Vagina (tissue), 2 donors: Measurements from ENCODE around the gene ZSCAN26. TPM values are rescaled to one million over a fixed set of nuclear protein-coding genes. Genes with fewer than 3 reads are reported as not detected.

Experiments used
- DNase-seq, 2 donors: peaks; one replicate each; pipeline ENCODE4 v3.0.0-alpha.2; 2017; ENCODE audit errors: extremely low spot score in 2 of 2
- H3K27ac ChIP-seq: fragments of 200-600 bp; sonication (generic); one replicate; pipeline ENCODE4 v1.5.1; 2019
- H3K27me3 ChIP-seq: fragments of 200-600 bp; sonication (generic); one replicate; pipeline ENCODE4 v1.5.1; 2019
- H3K36me3 ChIP-seq, 2 donors: fragments of 200-600 bp; sonication (generic); one replicate each; pipeline ENCODE4 v1.5.1; 2017 to 2019
- H3K4me1 ChIP-seq: fragments of 200-600 bp; sonication (generic); one replicate; pipeline ENCODE4 v1.5.1; 2019
- H3K4me3 ChIP-seq, 2 donors: fragments of 200-600 bp; sonication (generic); 1 replicate in 1 of 2; 2 replicates in 1 of 2; pipeline ENCODE4 v1.5.1; 2016 to 2019
- H3K9me3 ChIP-seq: fragments of 200-600 bp; sonication (generic); one replicate; pipeline ENCODE4 v1.5.1; 2019
- POLR2A ChIP-seq, 2 donors: fragments of 450-650 bp; IDR thresholded peaks; one replicate each; pipeline ENCODE4 v1.6.1; 2017; ENCODE audit warnings: antibody characterized with exemption in 2 of 2, mild to moderate bottlenecking in 2 of 2, moderate library complexity in 2 of 2
- POLR2AphosphoS5 ChIP-seq, 2 donors: sonication (generic); formaldehyde crosslinking; IDR thresholded peaks; one replicate each; pipeline ENCODE4 v1.9.0; 2017; ENCODE audit warnings: antibody characterized with exemption in 2 of 2, mild to moderate bottlenecking in 2 of 2, low read depth in 1 of 2; ENCODE audit not compliant: insufficient read depth in 1 of 2
- intact Hi-C: fragments of 100-400 bp; cut with DNase I; formaldehyde crosslinking; loops from one replicate; pipeline ENCODE4 v1.15.1; 2023
- total RNA-seq: library from RNA; depleted of rRNA; stranded (reverse); fragments of >200 nt; gene quantifications from one replicate; pipeline ENCODE4 v1.2.3, GENCODE V29; 2016
- TF ChIP-seq, protein P1 (sequence below), 3 experiments: fragments of 450-650 bp in 2 of 3; fragments of 200-600 bp in 1 of 3; sonication (generic) in 1 of 3; IDR thresholded peaks; one replicate each; pipeline ENCODE4 v1.5.1; 2017 to 2019; ENCODE audit warnings: antibody characterized with exemption in 3 of 3, mild to moderate bottlenecking in 2 of 3, moderate library complexity in 2 of 3

The ZSCAN26 gene
- total RNA-seq, 1 donor from 2014 or later = 18.7 TPM

DNA sequence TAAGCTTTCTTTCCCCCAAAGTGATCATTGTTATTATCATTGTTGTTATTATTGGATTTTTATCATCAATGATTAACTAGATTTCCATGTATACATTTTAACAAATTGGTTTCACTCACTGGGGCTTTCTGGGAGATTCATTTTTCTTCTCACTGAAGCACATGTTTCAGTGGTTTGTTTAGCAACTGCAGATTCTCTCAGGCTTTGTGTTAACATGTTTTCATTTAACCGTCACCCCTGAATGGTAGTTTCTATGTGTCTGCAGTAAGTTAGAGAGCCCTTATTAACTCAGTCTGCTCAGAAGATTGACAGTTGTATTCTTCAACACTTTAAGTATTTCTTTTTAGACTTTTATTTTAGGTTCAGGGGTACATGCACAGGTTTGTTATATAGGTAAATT is 27.3 kb upstream of the ZSCAN26 start:
- no peaks in the 10 kb centered on the region for H3K4me1 ChIP-seq
- H3K36me3 ChIP-seq = peaks cover 0 to 13% of the 10 kb centered on the region in 2 donors
- intact Hi-C loops = no loop called here
- H3K9me3 ChIP-seq = no peaks in the 10 kb centered on the region
- TF ChIP-seq, protein P1, sequence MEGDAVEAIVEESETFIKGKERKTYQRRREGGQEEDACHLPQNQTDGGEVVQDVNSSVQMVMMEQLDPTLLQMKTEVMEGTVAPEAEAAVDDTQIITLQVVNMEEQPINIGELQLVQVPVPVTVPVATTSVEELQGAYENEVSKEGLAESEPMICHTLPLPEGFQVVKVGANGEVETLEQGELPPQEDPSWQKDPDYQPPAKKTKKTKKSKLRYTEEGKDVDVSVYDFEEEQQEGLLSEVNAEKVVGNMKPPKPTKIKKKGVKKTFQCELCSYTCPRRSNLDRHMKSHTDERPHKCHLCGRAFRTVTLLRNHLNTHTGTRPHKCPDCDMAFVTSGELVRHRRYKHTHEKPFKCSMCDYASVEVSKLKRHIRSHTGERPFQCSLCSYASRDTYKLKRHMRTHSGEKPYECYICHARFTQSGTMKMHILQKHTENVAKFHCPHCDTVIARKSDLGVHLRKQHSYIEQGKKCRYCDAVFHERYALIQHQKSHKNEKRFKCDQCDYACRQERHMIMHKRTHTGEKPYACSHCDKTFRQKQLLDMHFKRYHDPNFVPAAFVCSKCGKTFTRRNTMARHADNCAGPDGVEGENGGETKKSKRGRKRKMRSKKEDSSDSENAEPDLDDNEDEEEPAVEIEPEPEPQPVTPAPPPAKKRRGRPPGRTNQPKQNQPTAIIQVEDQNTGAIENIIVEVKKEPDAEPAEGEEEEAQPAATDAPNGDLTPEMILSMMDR (IDR thresholded peaks at IDR 0.05) = no peak
- TF ChIP-seq POLR2AphosphoS5 (IDR thresholded peaks at IDR 0.05; ENCODE audit: insufficient read depth in 1 of 2, low read depth in 1 of 2) = no peak
- no peak for TF ChIP-seq POLR2A (IDR thresholded peaks at IDR 0.05)
- no peak for DNase-seq
- no peak overlapping the region for H3K27ac ChIP-seq
- H3K4me3 ChIP-seq = no peak overlapping the region
- H3K27me3 ChIP-seq = no peaks in the 10 kb centered on the region

DNA sequence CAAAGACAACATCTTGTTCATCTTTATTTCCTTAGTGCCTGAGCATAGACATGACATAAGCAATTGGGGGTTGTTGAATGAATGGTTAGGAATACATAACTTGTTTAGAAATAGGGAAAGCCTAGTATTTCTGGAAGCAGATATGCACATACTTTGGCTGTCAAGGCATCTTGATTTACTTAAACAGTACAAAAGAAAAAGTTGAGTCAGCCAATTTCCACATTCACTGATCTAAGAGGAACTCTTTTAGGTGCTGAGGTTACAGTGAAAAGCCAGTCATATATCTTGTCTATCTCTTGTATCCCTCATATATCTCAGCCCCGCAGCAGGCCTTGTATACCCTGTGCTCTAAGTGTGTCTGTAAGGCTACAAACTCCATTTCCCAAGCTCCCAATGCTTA is 26.5 kb upstream of the ZSCAN26 start:
- no peak overlapping the region for H3K27ac ChIP-seq
- no peaks in the 10 kb centered on the region for H3K9me3 ChIP-seq
- H3K4me1 ChIP-seq = no peaks in the 10 kb centered on the region
- H3K4me3 ChIP-seq = no peak overlapping the region
- no peaks in the 10 kb centered on the region for H3K27me3 ChIP-seq
- peaks cover 0 to 16% of the 10 kb centered on the region in 2 donors for H3K36me3 ChIP-seq
- intact Hi-C loops = no loop called here
- TF ChIP-seq, protein P1 (IDR thresholded peaks at IDR 0.05) = no peak
- TF ChIP-seq POLR2AphosphoS5 (IDR thresholded peaks at IDR 0.05; ENCODE audit: insufficient read depth in 1 of 2, low read depth in 1 of 2) = no peak
- no peak for TF ChIP-seq POLR2A (IDR thresholded peaks at IDR 0.05)
- no peak for DNase-seq

DNA sequence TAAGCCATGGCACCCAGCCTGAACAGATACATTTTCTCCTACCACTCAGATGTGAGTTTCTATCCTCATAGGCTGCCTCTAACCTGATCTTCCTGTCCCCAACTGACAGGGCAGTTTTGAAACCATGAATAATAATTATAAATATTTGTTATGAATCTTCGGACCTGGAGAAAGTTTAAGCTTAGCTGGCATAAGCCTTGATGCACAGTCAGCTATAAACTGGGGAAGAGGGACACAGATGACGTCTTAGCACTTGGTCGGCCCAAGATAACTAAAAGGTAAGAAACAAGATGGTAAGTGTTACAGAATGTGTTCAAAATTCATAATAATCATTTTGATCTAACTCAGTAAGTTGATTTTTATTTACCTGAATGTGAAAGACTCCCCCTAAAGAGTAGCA is 23.0 kb upstream of the ZSCAN26 start:
- TF ChIP-seq POLR2AphosphoS5 (IDR thresholded peaks at IDR 0.05; ENCODE audit: insufficient read depth in 1 of 2, low read depth in 1 of 2) = no peak
- TF ChIP-seq, protein P1 (IDR thresholded peaks at IDR 0.05) = no peak
- no peak for TF ChIP-seq POLR2A (IDR thresholded peaks at IDR 0.05)
- no peaks in the 10 kb centered on the region for H3K9me3 ChIP-seq
- H3K4me1 ChIP-seq = no peaks in the 10 kb centered on the region
- no peak overlapping the region for H3K27ac ChIP-seq
- no peak for DNase-seq
- H3K4me3 ChIP-seq = no peak overlapping the region
- H3K27me3 ChIP-seq = no peaks in the 10 kb centered on the region
- peaks cover 0 to 46% of the 10 kb centered on the region in 2 donors for H3K36me3 ChIP-seq
- intact Hi-C loops = no loop called here

DNA sequence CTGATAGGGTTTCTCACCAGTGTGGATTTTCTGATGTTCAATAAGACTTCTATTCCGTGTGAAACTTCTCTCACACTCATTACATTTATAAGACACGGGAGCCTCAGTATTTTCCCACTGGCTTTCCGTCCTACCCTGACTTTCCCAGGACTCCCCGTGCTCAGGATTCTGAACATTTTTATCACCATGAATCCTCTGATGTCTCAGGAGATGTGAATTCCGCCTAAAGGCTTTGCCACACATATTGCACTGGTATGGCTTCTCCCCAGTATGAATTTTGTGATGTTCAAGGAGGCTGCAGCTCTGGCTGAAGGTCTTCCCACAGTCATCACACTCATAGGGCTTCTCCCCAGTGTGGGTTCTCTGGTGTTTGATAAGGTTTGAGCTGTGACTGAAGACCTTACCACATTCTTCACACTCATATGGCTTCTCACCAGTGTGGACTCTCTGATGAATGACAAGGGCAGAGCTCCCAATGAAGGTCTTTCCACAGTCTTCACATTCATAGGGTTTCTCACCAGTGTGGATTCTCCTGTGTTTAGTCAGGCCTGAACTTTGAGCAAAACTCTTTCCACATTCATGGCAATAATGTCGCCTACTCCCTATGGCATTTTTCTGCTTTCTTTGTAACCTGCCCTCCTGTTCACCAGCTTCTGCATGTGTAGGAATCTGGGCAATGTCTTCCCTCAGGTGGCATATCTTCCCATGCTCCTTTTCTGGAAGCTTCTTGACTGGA is 21.6 kb upstream of the ZSCAN26 start:
- no peak for DNase-seq
- Histone ChIP-seq H3K9me3 (no peaks in the 10 kb centered on the region), H3K27ac (no peak overlapping the region), H3K4me3 (no peak overlapping the region), H3K36me3 (peaks cover 0 to 50% of the 10 kb centered on the region in 2 donors), H3K4me1 (peaks cover 5% of the 10 kb centered on the region), H3K27me3 (no peaks in the 10 kb centered on the region)
- intact Hi-C loops = no loop called here
- TF ChIP-seq, protein P1 (IDR thresholded peaks at IDR 0.05) = no peak
- TF ChIP-seq POLR2A (IDR thresholded peaks at IDR 0.05) = no peak
- TF ChIP-seq POLR2AphosphoS5 (IDR thresholded peaks at IDR 0.05; ENCODE audit: insufficient read depth in 1 of 2, low read depth in 1 of 2) = no peak

DNA sequence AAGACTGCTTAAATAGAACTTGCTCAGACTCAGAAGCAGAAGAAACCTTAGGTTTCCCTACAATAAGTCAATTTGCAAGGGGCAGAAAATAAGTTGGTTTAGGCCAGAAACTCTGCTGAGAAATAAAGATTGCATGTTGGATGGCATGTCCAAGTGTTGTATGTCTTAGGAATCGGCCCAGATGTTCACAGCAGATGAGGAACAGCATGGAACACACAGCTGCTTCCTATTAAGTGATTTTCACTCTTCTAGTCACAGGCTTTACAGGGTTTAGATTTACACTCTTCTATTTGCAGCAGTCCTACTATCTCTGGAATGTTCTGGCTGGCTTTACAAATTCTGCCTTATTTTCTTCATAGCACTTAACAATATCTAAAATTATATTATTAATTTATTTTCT is 18.0 kb upstream of the ZSCAN26 start:
- peaks cover 0 to 44% of the 10 kb centered on the region in 2 donors for H3K36me3 ChIP-seq
- TF ChIP-seq POLR2A (IDR thresholded peaks at IDR 0.05) = no peak
- TF ChIP-seq, protein P1 (IDR thresholded peaks at IDR 0.05) = no peak
- TF ChIP-seq POLR2AphosphoS5 (IDR thresholded peaks at IDR 0.05; ENCODE audit: insufficient read depth in 1 of 2, low read depth in 1 of 2) = no peak
- no peaks in the 10 kb centered on the region for H3K27me3 ChIP-seq

More for the DNA sequence above, 18.0 kb upstream of the ZSCAN26 start:
- Histone ChIP-seq H3K27ac (no peak overlapping the region), H3K4me3 (no peak overlapping the region), H3K4me1 (peaks cover 25% of the 10 kb centered on the region), H3K9me3 (no peaks in the 10 kb centered on the region)
- no peak for DNase-seq
- intact Hi-C loops = no loop called here
